Naive thymus-derived CD8-positive, alpha-beta T cell (primary cell): Measurements from ENCODE around the gene EIF6. TPM values are rescaled to one million over a fixed set of nuclear protein-coding genes. Genes with fewer than 3 reads are reported as not detected.
A peak's percentile ranks its signal among the peaks of the same experiment; 100 is the strongest.
"Not testable (repeated sequence)": the region's sequence is repeated elsewhere in the genome, so short reads cannot be mapped to it uniquely, and the experiment has no call there.

Source experiments
- ATAC-seq, 2 donors: fragments of 150-1000 bp; cut with Tn5 transposase in 1 of 2; sonication (Bioruptor Pico), chemical (Tn5 transposase) in 1 of 2; 1 replicate in 1 of 2; 2 replicates in 1 of 2; pipeline ENCODE4 v1.10.0; 2021; ENCODE audit warnings: mild to moderate bottlenecking in 2 of 2, moderate library complexity in 2 of 2
- POLR2A ChIA-PET: fragments of 350-600 bp; sonication (Branson Sonifier 250); formaldehyde crosslinking; loops from one replicate; lab custom pipeline; 2021; ENCODE audit warnings: antibody characterized with exemption; lab: Charles Lee
- DNase-seq, 10 donors: peaks; one replicate each; pipeline versions ENCODE4 v3.0.0 to v3.0.0-alpha.2; 2020 to 2022
- H3K27ac Mint-ChIP-seq, 10 donors: one replicate each; pipeline ENCODE4 v1.8.0; 2020 to 2022; ENCODE audit warnings: mild to moderate bottlenecking in 10 of 10, mixed read lengths in 10 of 10, moderate library complexity in 4 of 10, inconsistent platforms in 1 of 10
- H3K27me3 Mint-ChIP-seq, 5 donors: one replicate each; pipeline ENCODE4 v1.8.0; 2021 to 2022; ENCODE audit warnings: mixed read lengths in 5 of 5
- H3K36me3 Mint-ChIP-seq, 3 donors: one replicate each; pipeline ENCODE4 v1.8.0; 2020 to 2022; ENCODE audit warnings: mixed read lengths in 3 of 3, mild to moderate bottlenecking in 2 of 3, inconsistent platforms in 1 of 3
- H3K4me1 Mint-ChIP-seq, 4 donors: one replicate each; pipeline ENCODE4 v1.8.0; 2021 to 2022; ENCODE audit warnings: mixed read lengths in 4 of 4
- H3K4me3 Mint-ChIP-seq, 10 donors: one replicate each; pipeline ENCODE4 v1.8.0; 2020 to 2022; ENCODE audit warnings: mild to moderate bottlenecking in 10 of 10, mixed read lengths in 10 of 10, moderate library complexity in 6 of 10, inconsistent platforms in 1 of 10
- H3K9me3 Mint-ChIP-seq, 9 donors: one replicate each; pipeline ENCODE4 v1.8.0; 2020 to 2022; ENCODE audit warnings: mixed read lengths in 9 of 9, mild to moderate bottlenecking in 3 of 9, inconsistent platforms in 1 of 9, moderate library complexity in 1 of 9
- polyA plus RNA-seq, 3 donors: library from polyadenylated mRNA; unstranded; fragments of 300-500 nt; fragmentation: Illumina TruSeq; gene quantifications; one replicate each; pipeline ENCODE4 v1.2.3, GENCODE V29; 2021
- total RNA-seq, 8 experiments: library from RNA in 2 of 8; stranded (reverse) in 2 of 8; gene quantifications; one replicate each; pipeline ENCODE4 v1.2.3 and lab custom pipeline; 2021 to 2026

The EIF6 gene
- total and polyA plus RNA-seq, 5 experiments from 2014 or later = 54.7 to 174 (median 155) TPM

DNA sequence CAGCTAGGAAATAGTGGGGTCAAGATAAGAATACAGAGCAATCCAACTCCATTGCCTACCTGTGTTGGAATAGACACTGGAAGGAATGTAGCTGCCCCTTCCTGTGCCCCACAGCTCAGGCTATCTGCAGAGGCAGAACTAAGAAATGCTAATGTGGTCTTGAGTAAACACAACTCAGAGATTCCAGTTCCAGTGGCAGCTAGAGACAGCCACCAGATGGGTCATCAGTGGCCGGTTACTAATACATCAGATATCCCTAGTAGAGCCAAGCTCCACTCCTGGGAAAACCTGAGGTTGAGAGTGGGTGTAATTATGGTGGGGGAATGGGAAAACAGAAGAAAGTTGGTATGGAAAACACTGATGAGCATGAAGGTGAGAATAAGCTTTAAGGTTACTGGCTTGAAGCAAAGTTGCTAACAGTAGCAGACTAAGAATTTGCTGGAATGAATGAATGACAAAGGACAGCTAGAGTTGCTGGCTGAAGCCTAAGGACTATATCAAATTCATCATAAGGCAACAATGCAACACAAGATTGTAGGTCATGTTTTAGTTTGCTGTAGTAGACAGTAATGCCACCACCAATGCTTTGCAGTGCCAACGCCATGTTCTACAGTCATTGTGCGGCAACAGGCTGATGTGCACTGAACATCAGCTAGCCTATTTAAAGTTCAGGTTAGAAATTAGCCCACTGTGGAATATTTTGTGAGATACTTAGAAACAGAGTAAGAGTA is 36.0 kb upstream of the EIF6 start:
- peaks cover 6 to 9% (median 7%) of the 10 kb centered on the region in 4 donors for H3K4me1 Mint-ChIP-seq
- ATAC-seq = no peak
- H3K9me3 Mint-ChIP-seq = no peaks in the 10 kb centered on the region
- no peak overlapping the region for H3K4me3 Mint-ChIP-seq
- no peak for DNase-seq
- H3K27me3 Mint-ChIP-seq = no peaks in the 10 kb centered on the region
- H3K36me3 Mint-ChIP-seq = peaks cover 0 to 13% (median 0%) of the 10 kb centered on the region in 3 donors
- POLR2A ChIA-PET = no interaction called here
- peak overlapping the region in 2 of 10 donors; percentile 16 to 17 for H3K27ac Mint-ChIP-seq

DNA sequence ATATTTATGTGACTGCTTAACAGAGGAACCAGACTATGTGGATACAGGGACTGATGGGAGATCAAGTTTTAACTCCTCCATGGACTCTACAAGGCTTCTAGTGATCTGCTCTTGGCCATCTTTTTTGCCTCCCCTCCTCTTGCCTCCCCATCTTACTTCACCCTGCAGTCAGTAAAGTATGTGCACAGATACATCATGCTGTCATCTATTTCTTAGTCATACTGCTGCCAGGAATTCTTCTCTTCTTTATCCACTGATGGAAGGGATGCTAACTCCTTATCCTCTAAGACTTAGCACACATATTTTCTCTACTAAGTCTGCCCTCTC is 35.3 kb upstream of the EIF6 start:
- DNase-seq (no peak), ATAC-seq (no peak)
- POLR2A ChIA-PET = no interaction called here
- Mint-ChIP-seq H3K36me3 (peaks cover 0 to 13% (median 0%) of the 10 kb centered on the region in 3 donors), H3K27ac (peak overlapping the region in 2 of 10 donors; percentile 17 to 79), H3K27me3 (no peaks in the 10 kb centered on the region), H3K4me1 (peaks cover 11 to 16% (median 14%) of the 10 kb centered on the region in 4 donors), H3K4me3 (no peak overlapping the region), H3K9me3 (no peaks in the 10 kb centered on the region)

- peak overlapping the region in 1 of 10 donors; percentile 8 for H3K27ac Mint-ChIP-seq
- ATAC-seq (no peak), DNase-seq (no peak)
- H3K36me3 Mint-ChIP-seq = peaks cover 0 to 17% (median 0%) of the 10 kb centered on the region in 3 donors
- POLR2A ChIA-PET = no interaction called here
- H3K9me3 Mint-ChIP-seq = no peaks in the 10 kb centered on the region
- no peak overlapping the region for H3K4me3 Mint-ChIP-seq
- H3K27me3 Mint-ChIP-seq = no peaks in the 10 kb centered on the region
- peaks cover 12 to 21% (median 14%) of the 10 kb centered on the region in 4 donors for H3K4me1 Mint-ChIP-seq
Measured at GRCh38 chr20:35319192-35319870, 34.8 kb upstream of the EIF6 start.

- H3K4me1 Mint-ChIP-seq = peaks cover 12 to 22% (median 14%) of the 10 kb centered on the region in 4 donors
- no peak overlapping the region for H3K4me3 Mint-ChIP-seq
- peaks cover 0 to 24% (median 1%) of the 10 kb centered on the region in 3 donors for H3K36me3 Mint-ChIP-seq
- POLR2A ChIA-PET = no interaction called here
- DNase-seq (no peak), ATAC-seq (no peak)
- H3K27me3 Mint-ChIP-seq = no peaks in the 10 kb centered on the region
- peak overlapping the region in 3 of 10 donors; percentile 8 to 68 (median 60) for H3K27ac Mint-ChIP-seq
- no peaks in the 10 kb centered on the region for H3K9me3 Mint-ChIP-seq
Measured at GRCh38 chr20:35318502-35319157, 34.1 kb upstream of the EIF6 start.

- peak overlapping the region in 3 of 10 donors; percentile 26 to 66 (median 60) for H3K27ac Mint-ChIP-seq
- no peaks in the 10 kb centered on the region for H3K9me3 Mint-ChIP-seq
- H3K4me1 Mint-ChIP-seq = peaks cover 13 to 22% (median 14%) of the 10 kb centered on the region in 4 donors
- peaks cover 0 to 30% (median 3%) of the 10 kb centered on the region in 3 donors for H3K36me3 Mint-ChIP-seq
- POLR2A ChIA-PET = no interaction called here
- H3K27me3 Mint-ChIP-seq = no peaks in the 10 kb centered on the region
- no peak for ATAC-seq
- no peak for DNase-seq
- H3K4me3 Mint-ChIP-seq = no peak overlapping the region
Measured at GRCh38 chr20:35317416-35318210, 33.0 kb upstream of the EIF6 start.

DNA sequence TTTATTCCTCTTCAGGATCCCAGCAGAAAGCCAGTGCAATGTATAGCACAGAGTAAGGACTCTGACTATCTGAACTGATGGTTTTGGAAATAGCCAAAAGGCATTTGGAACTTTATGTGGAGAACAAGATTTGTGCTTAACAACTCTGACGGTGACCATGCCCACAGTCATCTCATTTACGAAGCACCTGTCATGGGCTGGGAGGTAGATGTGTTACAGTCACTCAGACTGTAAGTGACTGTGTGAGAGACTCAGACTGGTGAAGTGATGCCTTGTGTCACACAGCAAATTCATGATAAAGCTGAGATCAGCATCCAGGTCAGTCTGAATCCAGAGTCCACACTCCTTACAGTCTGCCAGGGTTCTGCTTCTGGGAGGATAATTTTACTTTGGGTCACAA is 31.5 kb upstream of the EIF6 start:
- no peak for DNase-seq
- H3K4me1 Mint-ChIP-seq = peaks cover 14 to 22% (median 14%) of the 10 kb centered on the region in 4 donors
- H3K9me3 Mint-ChIP-seq = no peaks in the 10 kb centered on the region
- H3K27ac Mint-ChIP-seq = peak overlapping the region in 3 of 10 donors; percentile 8 to 75 (median 22)
- no peak overlapping the region for H3K4me3 Mint-ChIP-seq
- H3K27me3 Mint-ChIP-seq = no peaks in the 10 kb centered on the region
- POLR2A ChIA-PET = no interaction called here
- peaks cover 0 to 37% (median 5%) of the 10 kb centered on the region in 3 donors for H3K36me3 Mint-ChIP-seq
- ATAC-seq = no peak

- ATAC-seq = not testable (repeated sequence)
Measured at GRCh38 chr20:35315632-35316020, 31.1 kb upstream of the EIF6 start.

DNA sequence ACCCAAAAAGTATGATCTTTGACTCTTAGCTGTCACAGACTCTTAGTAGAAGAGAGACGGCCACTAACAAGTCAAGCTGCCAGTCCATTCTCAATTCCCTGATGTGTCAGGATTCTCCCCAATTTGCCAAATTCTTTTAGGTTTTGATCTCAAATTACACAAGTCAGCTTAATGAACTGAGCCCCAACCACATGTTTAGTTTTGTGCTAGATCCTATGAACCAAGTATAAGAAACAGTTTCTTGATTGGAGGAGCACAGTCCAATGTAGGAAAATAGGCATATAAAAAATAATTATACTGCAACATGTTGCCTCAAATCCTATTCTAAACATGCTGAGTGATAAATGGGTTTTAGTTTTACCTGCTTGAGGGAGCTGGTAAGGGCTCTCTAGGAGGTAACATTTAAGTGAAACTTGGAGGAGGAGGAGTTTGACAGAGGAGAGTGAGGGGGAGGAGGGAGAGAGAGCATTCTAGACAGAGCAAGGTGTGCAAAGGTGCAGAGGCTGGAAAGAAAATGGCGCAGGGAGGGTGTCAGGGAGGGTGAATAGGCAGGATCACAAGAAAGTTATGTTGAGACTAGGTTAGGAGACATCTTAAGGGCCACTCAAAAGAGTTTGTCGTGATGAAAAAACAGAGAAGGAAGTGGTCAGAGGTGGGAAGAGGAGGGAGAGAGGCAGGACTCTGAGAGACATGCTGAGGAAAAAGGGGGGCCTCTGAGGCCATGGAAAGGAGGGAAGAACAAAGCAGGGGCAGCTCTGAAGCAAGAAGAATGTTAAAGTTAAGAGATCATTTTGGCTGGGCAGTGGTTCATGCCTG is 30.5 kb upstream of the EIF6 start:
- Mint-ChIP-seq H3K9me3 (no peaks in the 10 kb centered on the region), H3K4me3 (no peak overlapping the region), H3K27me3 (no peaks in the 10 kb centered on the region), H3K4me1 (peaks cover 13 to 22% (median 14%) of the 10 kb centered on the region in 4 donors), H3K27ac (peak overlapping the region; percentile 8 to 79 (median 52)), H3K36me3 (peaks cover 0 to 39% (median 5%) of the 10 kb centered on the region in 3 donors)
- DNase-seq (no peak), ATAC-seq (no peak)
- POLR2A ChIA-PET = no interaction called here

More at GRCh38 chr20:35315632-35316020, 31.1 kb upstream of the EIF6 start:
- Mint-ChIP-seq H3K27ac (peak overlapping the region in 5 of 10 donors; percentile 8 to 75 (median 22)), H3K4me1 (peaks cover 14 to 22% (median 14%) of the 10 kb centered on the region in 4 donors), H3K36me3 (peaks cover 0 to 37% (median 5%) of the 10 kb centered on the region in 3 donors)
- DNase-seq, POLR2A ChIA-PET, H3K4me3 Mint-ChIP-seq, H3K9me3 Mint-ChIP-seq, H3K27me3 Mint-ChIP-seq: not testable (repeated sequence)

DNA sequence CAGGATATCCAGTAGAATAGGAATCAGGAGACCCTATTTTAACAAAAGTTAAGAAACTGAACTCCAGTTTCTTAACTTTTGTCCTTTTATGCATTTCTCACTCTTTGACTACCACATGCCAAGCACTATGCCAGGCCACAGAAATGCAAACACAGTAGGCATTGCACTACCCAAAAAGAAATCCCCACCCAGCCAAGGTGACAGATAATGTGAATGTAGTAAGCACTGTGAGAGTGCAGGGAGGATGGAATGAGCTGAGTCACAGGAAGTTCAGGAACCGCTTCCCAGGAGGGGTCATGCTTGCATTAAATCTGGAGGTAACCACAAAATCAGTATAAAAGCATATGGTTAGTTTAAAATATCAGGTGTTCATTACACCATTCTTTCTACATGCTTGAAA is 27.7 kb upstream of the EIF6 start:
- POLR2A ChIA-PET = no interaction called here
- ATAC-seq (no peak), DNase-seq (no peak)
- H3K36me3 Mint-ChIP-seq = peaks cover 0 to 50% (median 5%) of the 10 kb centered on the region in 3 donors
- H3K4me1 Mint-ChIP-seq = peaks cover 8 to 22% (median 14%) of the 10 kb centered on the region in 4 donors
- no peaks in the 10 kb centered on the region for H3K27me3 Mint-ChIP-seq
- no peak overlapping the region for H3K4me3 Mint-ChIP-seq
- H3K27ac Mint-ChIP-seq = no peak overlapping the region
- no peaks in the 10 kb centered on the region for H3K9me3 Mint-ChIP-seq

GRCh38 chr20:35311822-35312221 is 27.2 kb upstream of the EIF6 start:
- POLR2A ChIA-PET = no interaction called here
- Mint-ChIP-seq H3K27me3 (no peaks in the 10 kb centered on the region), H3K4me3 (no peak overlapping the region), H3K4me1 (peaks cover 8 to 22% (median 14%) of the 10 kb centered on the region in 4 donors), H3K27ac (no peak overlapping the region), H3K36me3 (peaks cover 0 to 48% (median 5%) of the 10 kb centered on the region in 3 donors), H3K9me3 (no peaks in the 10 kb centered on the region)
- ATAC-seq (no peak), DNase-seq (no peak)

GRCh38 chr20:35311409-35311808 is 26.8 kb upstream of the EIF6 start:
- Mint-ChIP-seq H3K9me3 (no peaks in the 10 kb centered on the region), H3K4me3 (no peak overlapping the region), H3K27me3 (no peaks in the 10 kb centered on the region), H3K4me1 (peaks cover 8 to 22% (median 14%) of the 10 kb centered on the region in 4 donors), H3K27ac (no peak overlapping the region), H3K36me3 (peaks cover 0 to 47% (median 5%) of the 10 kb centered on the region in 3 donors)
- POLR2A ChIA-PET = no interaction called here
- DNase-seq (no peak), ATAC-seq (no peak)
